Endothelial cell of umbilical vein (primary cell): ENCODE data around the gene SUPT20HL1. TPM values are rescaled to one million over a fixed set of nuclear protein-coding genes. Genes with fewer than 3 reads are reported as not detected.

ENCODE experiments used
- BruUV-seq: library from RNA; stranded (reverse); fragments of 400-500 nt; replicated peaks from 2 replicates; lab custom pipeline; 2021; lab: Mats Ljungman, UMichigan
- CTCF ChIA-PET: fragments of 300-600, 350-600 bp; sonication (Branson Sonifier 250); formaldehyde crosslinking; loops from one replicate; lab custom pipeline; 2021; ENCODE audit warnings: antibody characterized with exemption, inconsistent platforms; lab: Charles Lee
- POLR2A ChIA-PET: fragments of 300-600, 350-600 bp; sonication (Branson Sonifier 250); formaldehyde crosslinking; loops from one replicate; lab custom pipeline; 2021; ENCODE audit warnings: antibody characterized with exemption, inconsistent platforms; lab: Charles Lee
- DNase-seq: peaks from one replicate; pipeline ENCODE4 v3.0.0-alpha.2; 2011; ENCODE audit warnings: low read depth, low spot score
- FAIRE-seq: peaks from 2 replicates; lab custom pipeline; 2011; peaks lifted over from hg19 to GRCh38; lab: Jason Lieb, UNC
- H2AFZ ChIP-seq: 2 replicates; pipeline ENCODE4 v1.6.0; 2012; ENCODE audit warnings: low read depth, low read length, control low read depth, inconsistent platforms
- H3K27ac ChIP-seq: 2 replicates; pipeline ENCODE4 v1.5.1; 2011; ENCODE audit warnings: low read depth, mild to moderate bottlenecking, control low read depth, low read length, moderate library complexity; ENCODE audit not compliant: insufficient read depth
- H3K27me3 ChIP-seq, 2 experiments: 2 replicates each; pipeline versions ENCODE4 v1.6.0 to v1.6.1; 2011; ENCODE audit warnings: low read length in 2 of 2, mixed read lengths in 1 of 2; ENCODE audit not compliant: control insufficient read depth in 2 of 2, insufficient read depth in 2 of 2
- H3K36me3 ChIP-seq, 2 experiments: 2 replicates in 1 of 2; 3 replicates in 1 of 2; pipeline ENCODE4 v1.5.1; 2011; ENCODE audit warnings: low read length in 2 of 2, mild to moderate bottlenecking in 1 of 2, moderate library complexity in 1 of 2; ENCODE audit not compliant: control insufficient read depth in 2 of 2, insufficient read depth in 2 of 2; ENCODE audit errors: extremely low read depth in 1 of 2
- H3K4me1 ChIP-seq: 3 replicates; pipeline ENCODE4 v1.5.1; 2011; ENCODE audit warnings: mild to moderate bottlenecking, low read length; ENCODE audit not compliant: control insufficient read depth, insufficient read depth; ENCODE audit errors: extremely low read depth
- H3K4me2 ChIP-seq: 2 replicates; pipeline ENCODE4 v1.6.1; 2011; ENCODE audit warnings: low read length, control low read depth, mixed read lengths; ENCODE audit not compliant: insufficient read depth
- H3K4me3 ChIP-seq, 3 experiments: fragments of 200-600 bp in 1 of 3; sonication (generic), shearing (Covaris generic) in 1 of 3; replicated peaks in 1 of 3; 2 replicates each; pipeline ENCODE4 v1.5.1; 2011 to 2016; ENCODE audit warnings: control low read depth in 3 of 3, low read length in 3 of 3, mild to moderate bottlenecking in 2 of 3, inconsistent platforms in 1 of 3, low read depth in 1 of 3, moderate library complexity in 1 of 3; ENCODE audit not compliant: insufficient read depth in 1 of 3
- H3K79me2 ChIP-seq: 2 replicates; pipeline ENCODE4 v1.6.0; 2012; ENCODE audit warnings: low read length, inconsistent platforms; ENCODE audit not compliant: control insufficient read depth, insufficient read depth
- H3K9ac ChIP-seq: replicated peaks from 2 replicates; pipeline ENCODE3; 2011; ENCODE audit warnings: low read length, control low read depth; ENCODE audit not compliant: insufficient read depth; ENCODE audit errors: extremely low read depth
- H3K9me1 ChIP-seq: replicated peaks from 3 replicates; pipeline ENCODE4 v1.6.0; 2011; ENCODE audit warnings: mild to moderate bottlenecking, low read length; ENCODE audit not compliant: control insufficient read depth, insufficient read depth; ENCODE audit errors: extremely low read depth
- H3K9me3 ChIP-seq: replicated peaks from 2 replicates; pipeline ENCODE4 v1.5.1; 2012; ENCODE audit warnings: low read length, inconsistent platforms; ENCODE audit not compliant: control insufficient read depth, insufficient read depth
- H4K20me1 ChIP-seq: replicated peaks from 2 replicates; pipeline ENCODE3; 2011; ENCODE audit warnings: mild to moderate bottlenecking, low read length; ENCODE audit not compliant: control insufficient read depth, insufficient read depth; ENCODE audit errors: extremely low read depth
- CTCF ChIP-seq, 2 donors: IDR thresholded peaks; 1 replicate in 1 of 2; 2 replicates in 1 of 2; pipeline ENCODE4 v1.5.1; 2011; ENCODE audit warnings: low read length in 2 of 2, mild to moderate bottlenecking in 2 of 2, moderate library complexity in 2 of 2, control low read depth in 1 of 2, inconsistent platforms in 1 of 2, low read depth in 1 of 2; ENCODE audit not compliant: insufficient read depth in 1 of 2; ENCODE audit errors: extremely low read depth in 1 of 2
- EZH2 ChIP-seq: IDR thresholded peaks from 2 replicates; pipeline ENCODE4 v1.6.1; 2012; ENCODE audit warnings: borderline replicate concordance, low read depth, mild to moderate bottlenecking, moderate library complexity, low read length, inconsistent platforms; ENCODE audit not compliant: severe bottlenecking
- FOS ChIP-seq: IDR thresholded peaks from 2 replicates; pipeline ENCODE4 v1.6.1; 2011; ENCODE audit warnings: mild to moderate bottlenecking, low read length, moderate library complexity, borderline replicate concordance; ENCODE audit not compliant: insufficient read depth
- GATA2 ChIP-seq: IDR thresholded peaks from 2 replicates; pipeline ENCODE4 v1.7.0; 2011; ENCODE audit warnings: low read depth, mild to moderate bottlenecking, moderate library complexity, mixed read lengths, low read length; ENCODE audit not compliant: insufficient read length, insufficient read depth
- JUN ChIP-seq: IDR thresholded peaks from 2 replicates; pipeline ENCODE4 v1.6.1; 2011; ENCODE audit warnings: borderline replicate concordance, low read depth; ENCODE audit not compliant: insufficient read length, insufficient read depth
- MAX ChIP-seq: IDR thresholded peaks from 2 replicates; pipeline ENCODE4 v1.6.1; 2011; ENCODE audit not compliant: insufficient read depth, insufficient read length
- MYC ChIP-seq: IDR thresholded peaks from one replicate; pipeline ENCODE4 v1.6.1; 2011; ENCODE audit warnings: mild to moderate bottlenecking, low read depth, low read length
- POLR2A ChIP-seq: IDR thresholded peaks from 2 replicates; pipeline ENCODE4 v1.6.1; 2012; ENCODE audit warnings: low read depth, mild to moderate bottlenecking, control low read depth, low read length
- POLR2AphosphoS5 ChIP-seq: IDR thresholded peaks from 2 replicates; pipeline ENCODE4 v1.6.1; 2012; ENCODE audit warnings: low read depth, mild to moderate bottlenecking, control low read depth, low read length, moderate library complexity; ENCODE audit not compliant: insufficient read depth
- dilution Hi-C: fragments of 300-500 bp; cut with MboI; formaldehyde crosslinking; loops from one replicate; pipeline ENCODE4 v1.15.0; 2019; ENCODE audit warnings: low sequenced_read_pairs; ENCODE audit not compliant: extremely low pct_ligation_motif_present
- intact Hi-C: fragments of 100-400 bp; cut with micrococcal nuclease; formaldehyde crosslinking; loops from one replicate; pipeline ENCODE4 v1.10.0; 2022
- polyA plus RNA-seq, 4 experiments: library from polyadenylated mRNA; depleted of rRNA in 3 of 4; stranded (reverse) in 3 of 4; unstranded in 1 of 4; fragments of >200 nt; gene quantifications; 2 replicates each; pipeline versions ENCODE4 v1.2.1 to v1.2.3, GENCODE V29; 2011 to 2012; ENCODE audit warnings: missing spikeins in 1 of 4
- total RNA-seq: library from RNA; stranded (reverse); gene quantifications from 2 replicates; pipeline ENCODE4 v1.2.3, GENCODE V29; 2021

The SUPT20HL1 gene
- total and polyA plus RNA-seq, 2 donors (not counting 3 experiments of a cell fraction or from before 2014, with no cell fraction given) = not detected

- Histone ChIP-seq H3K4me3 (no peak overlapping the region), H3K4me1 (no peaks in the 10 kb centered on the region), H3K9ac (no peak overlapping the region), H3K27me3 (no peaks in the 10 kb centered on the region), H3K27ac (no peak overlapping the region), H3K9me1 (no peaks in the 10 kb centered on the region), H2AFZ (no peak overlapping the region), H3K79me2 (no peaks in the 10 kb centered on the region), H3K9me3 (no peaks in the 10 kb centered on the region), H3K36me3 (no peaks in the 10 kb centered on the region), H3K4me2 (no peak overlapping the region), H4K20me1 (no peaks in the 10 kb centered on the region)
- ChIA-PET POLR2A (no interaction called here), CTCF (interaction anchor here (0.9 to 1.3 kb wide), 2 partner anchors 10 to 55 kb away, joined by 3 to 4 read pairs; no protein-coding TSS in a partner anchor)
- no peak for FAIRE-seq
- intact Hi-C loops = no loop called here
- TF ChIP-seq JUN (no peak), GATA2 (no peak), EZH2 (no peak), POLR2A (no peak), MYC (no peak), FOS (no peak), CTCF (IDR thresholded peaks at IDR 0.05; ENCODE audit: extremely low read depth in 1 of 2, insufficient read depth in 1 of 2, low read depth in 1 of 2, low read length in 2 of 2) (no peak), MAX (no peak), POLR2AphosphoS5 (no peak)
- dilution Hi-C loops = no loop called here
- BruUV-seq = no TSS peak
- DNase-seq = no peak
Measured at GRCh38 chrX:24316111-24316510, 44.3 kb upstream of the SUPT20HL1 start.
